ENCODE data around the gene SRRM2. TPM values are rescaled to one million over a fixed set of nuclear protein-coding genes. Genes with fewer than 3 reads are reported as not detected.

Gene SRRM2
- total and polyA plus RNA-seq, 2 experiments from 2014 or later = 321 to 592 TPM

DNA sequence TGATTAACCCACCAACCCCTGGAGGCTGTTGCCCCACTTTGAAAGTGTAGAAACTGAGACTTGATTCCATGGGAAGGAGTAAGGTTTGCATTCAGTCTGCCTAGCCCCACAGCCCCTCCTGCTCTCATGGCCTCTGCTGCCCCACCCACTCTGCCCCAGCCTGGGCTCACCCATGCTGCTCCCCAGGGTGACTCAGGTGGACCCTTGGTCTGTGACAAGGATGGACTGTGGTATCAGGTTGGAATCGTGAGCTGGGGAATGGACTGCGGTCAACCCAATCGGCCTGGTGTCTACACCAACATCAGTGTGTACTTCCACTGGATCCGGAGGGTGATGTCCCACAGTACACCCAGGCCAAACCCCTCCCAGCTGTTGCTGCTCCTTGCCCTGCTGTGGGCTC, 52.3 kb downstream of the SRRM2 start:
- no peak overlapping the region for H3K4me3 ChIP-seq
- H3K27me3 ChIP-seq = peaks cover 8% of the 10 kb centered on the region
- H3K9me3 ChIP-seq (ENCODE audit: low read depth) = no peaks in the 10 kb centered on the region
- H3K36me3 ChIP-seq = no peaks in the 10 kb centered on the region
- TF ChIP-seq, protein P1, sequence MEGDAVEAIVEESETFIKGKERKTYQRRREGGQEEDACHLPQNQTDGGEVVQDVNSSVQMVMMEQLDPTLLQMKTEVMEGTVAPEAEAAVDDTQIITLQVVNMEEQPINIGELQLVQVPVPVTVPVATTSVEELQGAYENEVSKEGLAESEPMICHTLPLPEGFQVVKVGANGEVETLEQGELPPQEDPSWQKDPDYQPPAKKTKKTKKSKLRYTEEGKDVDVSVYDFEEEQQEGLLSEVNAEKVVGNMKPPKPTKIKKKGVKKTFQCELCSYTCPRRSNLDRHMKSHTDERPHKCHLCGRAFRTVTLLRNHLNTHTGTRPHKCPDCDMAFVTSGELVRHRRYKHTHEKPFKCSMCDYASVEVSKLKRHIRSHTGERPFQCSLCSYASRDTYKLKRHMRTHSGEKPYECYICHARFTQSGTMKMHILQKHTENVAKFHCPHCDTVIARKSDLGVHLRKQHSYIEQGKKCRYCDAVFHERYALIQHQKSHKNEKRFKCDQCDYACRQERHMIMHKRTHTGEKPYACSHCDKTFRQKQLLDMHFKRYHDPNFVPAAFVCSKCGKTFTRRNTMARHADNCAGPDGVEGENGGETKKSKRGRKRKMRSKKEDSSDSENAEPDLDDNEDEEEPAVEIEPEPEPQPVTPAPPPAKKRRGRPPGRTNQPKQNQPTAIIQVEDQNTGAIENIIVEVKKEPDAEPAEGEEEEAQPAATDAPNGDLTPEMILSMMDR (IDR thresholded peaks at IDR 0.05; ENCODE audit: low read depth, low read length) = no peak
- no peak for DNase-seq (ENCODE audit: low read depth in 1 of 2, low spot score in 1 of 2)
- no peak overlapping the region for H3K27ac ChIP-seq
- no peaks in the 10 kb centered on the region for H3K4me1 ChIP-seq (ENCODE audit: low read depth)

DNA sequence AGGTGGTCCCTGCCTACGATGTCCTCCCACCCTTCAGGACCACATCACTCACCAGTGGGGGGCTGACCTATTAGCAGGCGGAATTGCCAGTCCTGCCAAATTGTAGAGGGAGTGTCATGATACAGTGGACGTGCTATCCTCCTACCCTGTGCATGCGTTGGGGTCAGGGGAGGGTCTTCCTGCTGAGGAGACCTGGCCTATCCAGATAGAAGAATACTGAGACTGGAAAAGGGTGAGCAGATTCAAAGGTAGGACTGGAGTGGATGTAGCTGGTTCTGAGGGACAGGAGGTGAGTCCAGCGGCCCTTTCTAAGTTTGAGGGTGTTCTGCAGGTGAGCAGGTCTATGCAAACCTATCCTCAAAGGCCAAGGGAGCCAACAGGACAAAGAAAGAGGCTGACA, 53.8 kb downstream of the SRRM2 start:
- peaks cover 8% of the 10 kb centered on the region for H3K27me3 ChIP-seq

DNA sequence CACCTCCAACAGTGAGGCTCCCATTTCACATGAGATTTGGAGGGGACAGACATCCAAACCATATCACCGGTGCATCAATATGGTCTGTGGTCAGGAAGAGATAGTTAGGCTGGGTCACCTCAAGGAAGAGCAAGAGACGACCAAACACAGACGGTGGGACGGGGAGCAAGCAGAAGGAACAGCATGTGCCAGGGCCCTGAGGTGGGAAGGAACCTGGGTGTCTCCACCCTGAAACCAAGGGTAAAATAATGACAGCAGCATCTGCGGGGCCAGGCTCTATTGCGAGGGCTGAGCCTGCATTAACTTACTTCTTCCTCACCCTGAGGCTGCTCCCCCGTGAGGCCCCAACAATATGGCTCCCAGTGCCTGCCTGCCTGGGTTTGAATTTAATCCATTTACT, 55.7 kb downstream of the SRRM2 start:
- no peak overlapping the region for H3K27ac ChIP-seq
- H3K36me3 ChIP-seq = no peaks in the 10 kb centered on the region
- no peaks in the 10 kb centered on the region for H3K4me1 ChIP-seq (ENCODE audit: low read depth)
- H3K4me3 ChIP-seq = no peak overlapping the region
- TF ChIP-seq, protein P1 (IDR thresholded peaks at IDR 0.05; ENCODE audit: low read depth, low read length) = no peak
- H3K9me3 ChIP-seq (ENCODE audit: low read depth) = no peaks in the 10 kb centered on the region
- peaks cover 8% of the 10 kb centered on the region for H3K27me3 ChIP-seq
- no peak for DNase-seq (ENCODE audit: low read depth in 1 of 2, low spot score in 1 of 2)

More for the DNA sequence above, 53.8 kb downstream of the SRRM2 start:
- H3K9me3 ChIP-seq (ENCODE audit: low read depth) = no peaks in the 10 kb centered on the region
- no peaks in the 10 kb centered on the region for H3K4me1 ChIP-seq (ENCODE audit: low read depth)
- TF ChIP-seq, protein P1 (IDR thresholded peaks at IDR 0.05; ENCODE audit: low read depth, low read length) = no peak
- no peak for DNase-seq (ENCODE audit: low read depth in 1 of 2, low spot score in 1 of 2)
- no peak overlapping the region for H3K4me3 ChIP-seq
- no peak overlapping the region for H3K27ac ChIP-seq
- H3K36me3 ChIP-seq = no peaks in the 10 kb centered on the region

DNA sequence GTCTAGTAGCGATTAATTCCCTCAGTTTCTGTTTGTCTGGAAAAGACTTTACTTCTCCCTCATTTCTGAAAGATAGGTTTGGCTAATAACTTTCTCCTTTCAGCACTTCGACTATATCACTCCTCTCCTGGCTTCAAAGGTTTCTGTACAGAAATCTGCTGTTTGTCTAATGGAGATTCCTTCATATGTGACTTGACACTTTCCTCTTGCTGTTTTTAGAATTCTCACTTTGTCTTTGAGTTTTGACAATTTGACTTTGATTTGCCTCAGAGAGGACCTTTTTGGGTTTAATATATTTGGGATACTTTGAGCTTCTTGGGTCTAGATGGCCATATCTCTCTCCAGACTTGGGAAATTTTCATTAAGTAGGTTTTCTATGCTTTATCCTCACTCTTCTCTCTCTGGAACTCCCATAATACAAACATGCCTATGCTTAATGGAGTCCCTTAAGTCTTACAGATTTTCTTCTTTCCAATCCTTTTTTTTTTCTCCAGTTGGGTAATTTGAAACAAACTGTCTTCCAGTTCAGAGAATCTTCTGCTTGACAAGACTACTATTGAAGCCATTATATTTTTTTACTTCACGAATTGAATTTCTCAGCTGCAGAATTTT, 56.8 kb downstream of the SRRM2 start:
- no peak for DNase-seq (ENCODE audit: low read depth in 1 of 2, low spot score in 1 of 2)
- Histone ChIP-seq H3K36me3 (no peaks in the 10 kb centered on the region), H3K4me3 (no peak overlapping the region), H3K27ac (no peak overlapping the region), H3K9me3 (ENCODE audit: low read depth) (no peaks in the 10 kb centered on the region), H3K27me3 (peaks cover 8% of the 10 kb centered on the region), H3K4me1 (ENCODE audit: low read depth) (no peaks in the 10 kb centered on the region)
- TF ChIP-seq, protein P1 (IDR thresholded peaks at IDR 0.05; ENCODE audit: low read depth, low read length) = no peak

DNA sequence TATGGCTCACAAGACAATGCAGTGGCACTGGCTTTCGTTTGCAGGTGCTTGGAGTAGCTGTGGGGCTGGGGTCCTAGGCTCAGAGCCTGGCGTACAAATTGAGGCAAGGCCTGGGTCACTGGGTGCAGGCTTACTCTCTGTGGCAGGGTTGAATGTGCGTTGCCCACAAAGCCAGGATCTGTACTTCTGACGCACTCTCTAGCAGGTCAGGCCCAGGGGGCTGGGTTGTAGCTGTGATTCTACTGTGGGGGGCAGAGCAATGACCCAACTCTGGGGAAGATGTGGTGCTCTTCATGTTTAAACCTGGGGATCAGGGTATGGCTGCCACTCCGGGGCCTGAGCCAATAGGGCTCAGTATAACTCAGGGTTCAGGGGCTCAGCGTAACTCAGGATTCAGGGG, 58.2 kb downstream of the SRRM2 start:
- H3K4me1 ChIP-seq (ENCODE audit: low read depth) = no peaks in the 10 kb centered on the region
- TF ChIP-seq, protein P1 (IDR thresholded peaks at IDR 0.05; ENCODE audit: low read depth, low read length) = no peak

More for the DNA sequence above, 58.2 kb downstream of the SRRM2 start:
- H3K9me3 ChIP-seq (ENCODE audit: low read depth) = no peaks in the 10 kb centered on the region
- H3K36me3 ChIP-seq = no peaks in the 10 kb centered on the region
- no peak overlapping the region for H3K4me3 ChIP-seq
- no peak overlapping the region for H3K27ac ChIP-seq
- peaks cover 5% of the 10 kb centered on the region for H3K27me3 ChIP-seq
- DNase-seq (ENCODE audit: low read depth in 1 of 2, low spot score in 1 of 2) = no peak
